A673 (cell line): ENCODE results near the gene FYCO1. TPM values are rescaled to one million over a fixed set of nuclear protein-coding genes. Genes with fewer than 3 reads are reported as not detected.

Experiments used
- BruUV-seq: library from RNA; stranded (reverse); fragments of 400-500 nt; replicated peaks from 2 replicates; lab custom pipeline; 2021; lab: Mats Ljungman, UMichigan
- CTCF ChIA-PET: fragments of 300-600 bp; sonication (Branson Sonifier 250); formaldehyde crosslinking; loops from one replicate; lab custom pipeline; 2022; ENCODE audit warnings: antibody characterized with exemption; lab: Charles Lee
- POLR2A ChIA-PET: fragments of 300-600 bp; sonication (Branson Sonifier 250); formaldehyde crosslinking; loops from one replicate; lab custom pipeline; 2022; ENCODE audit warnings: antibody characterized with exemption; ENCODE audit not compliant: low non-redundant PET; lab: Charles Lee
- DNase-seq: peaks from one replicate; pipeline ENCODE4 v3.0.0-alpha.2; 2015; ENCODE audit warnings: low spot score
- H3K27ac ChIP-seq: fragments of 200-600 bp; sonication (generic); 2 replicates; pipeline ENCODE4 v1.5.1; 2016; ENCODE audit warnings: mixed run types, low read depth, mild to moderate bottlenecking, mixed read lengths, antibody characterized with exemption, low read length; ENCODE audit not compliant: poor library complexity, severe bottlenecking
- H3K27me3 ChIP-seq: fragments of 200-600 bp; sonication (generic); replicated peaks from 2 replicates; pipeline ENCODE4 v1.6.1; 2017; ENCODE audit warnings: mixed run types, low read depth, mild to moderate bottlenecking, mixed read lengths, antibody characterized with exemption, low read length; ENCODE audit not compliant: insufficient read depth, poor library complexity
- H3K36me3 ChIP-seq: fragments of 200-600 bp; sonication (generic); 2 replicates; pipeline ENCODE4 v1.6.1; 2016; ENCODE audit warnings: mixed run types, mild to moderate bottlenecking, mixed read lengths, antibody characterized with exemption, low read length; ENCODE audit not compliant: insufficient read depth, poor library complexity, severe bottlenecking
- H3K4me1 ChIP-seq: fragments of 200-600 bp; sonication (generic); 2 replicates; pipeline ENCODE4 v1.6.1; 2017; ENCODE audit warnings: mixed run types, mild to moderate bottlenecking, mixed read lengths, antibody characterized with exemption, low read length; ENCODE audit not compliant: insufficient read depth, poor library complexity, severe bottlenecking
- H3K4me3 ChIP-seq: fragments of 200-600 bp; sonication (generic); 2 replicates; pipeline ENCODE4 v1.5.1; 2016; ENCODE audit warnings: low read depth, mixed run types, mild to moderate bottlenecking, mixed read lengths, low read length; ENCODE audit not compliant: poor library complexity, severe bottlenecking
- H3K9me3 ChIP-seq: fragments of 200-600 bp; sonication (generic); 2 replicates; pipeline ENCODE4 v1.6.1; 2016; ENCODE audit warnings: mixed run types, low read depth, mild to moderate bottlenecking, mixed read lengths, antibody characterized with exemption, low read length; ENCODE audit not compliant: poor library complexity, severe bottlenecking
- EZH2 ChIP-seq: fragments of 200-600 bp; sonication (generic); IDR thresholded peaks from 2 replicates; pipeline ENCODE4 v1.6.1; 2017; ENCODE audit warnings: borderline replicate concordance, low read depth, mild to moderate bottlenecking, mixed read lengths, antibody characterized with exemption, low read length; ENCODE audit not compliant: poor library complexity, severe bottlenecking
- intact Hi-C: fragments of 100-400 bp; cut with micrococcal nuclease; formaldehyde crosslinking; loops from one replicate; pipeline ENCODE4 v1.10.0; 2022; ENCODE audit not compliant: unreplicated experiment
- total RNA-seq: library from RNA; stranded (reverse); gene quantifications from 2 replicates; pipeline ENCODE4 v1.2.3, GENCODE V29; 2021
- TF ChIP-seq, protein P1 (sequence below): fragments of 300-800, 200-600 bp; sonication (generic); conservative IDR thresholded peaks from 2 replicates; pipeline ENCODE4 v1.5.1; 2017; ENCODE audit warnings: low read depth, mild to moderate bottlenecking, antibody characterized with exemption, low read length, moderate library complexity, mixed read lengths

Gene FYCO1
- total RNA-seq, 1 experiment from 2014 or later: 7.4 TPM

DNA sequence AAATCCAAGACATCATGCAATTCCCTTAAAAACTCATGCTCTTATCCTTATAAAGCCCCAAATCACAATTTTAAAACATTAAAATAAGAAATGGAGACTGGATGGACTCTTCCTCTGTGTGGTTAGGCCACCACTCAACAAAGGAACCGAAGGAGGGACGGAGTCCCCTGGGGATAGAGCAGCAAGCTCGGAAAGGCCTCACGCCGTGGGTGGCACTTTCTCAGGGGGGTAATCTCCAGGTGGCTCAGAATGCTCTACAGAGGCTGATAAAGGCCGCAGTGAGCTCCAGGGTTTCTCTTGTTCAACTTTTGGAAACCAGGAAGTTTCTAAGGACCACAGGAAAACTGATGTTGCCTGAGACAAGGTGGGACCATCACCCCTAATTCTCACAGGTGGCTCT, 86.1 kb downstream of the FYCO1 start:
- BruUV-seq: no TSS peak
- POLR2A ChIA-PET: no interaction called here
- H3K27me3 ChIP-seq: no peaks in the 10 kb centered on the region
- DNase-seq: no peak
- CTCF ChIA-PET: no interaction called here
- no peak for TF ChIP-seq EZH2
- TF ChIP-seq, protein P1, sequence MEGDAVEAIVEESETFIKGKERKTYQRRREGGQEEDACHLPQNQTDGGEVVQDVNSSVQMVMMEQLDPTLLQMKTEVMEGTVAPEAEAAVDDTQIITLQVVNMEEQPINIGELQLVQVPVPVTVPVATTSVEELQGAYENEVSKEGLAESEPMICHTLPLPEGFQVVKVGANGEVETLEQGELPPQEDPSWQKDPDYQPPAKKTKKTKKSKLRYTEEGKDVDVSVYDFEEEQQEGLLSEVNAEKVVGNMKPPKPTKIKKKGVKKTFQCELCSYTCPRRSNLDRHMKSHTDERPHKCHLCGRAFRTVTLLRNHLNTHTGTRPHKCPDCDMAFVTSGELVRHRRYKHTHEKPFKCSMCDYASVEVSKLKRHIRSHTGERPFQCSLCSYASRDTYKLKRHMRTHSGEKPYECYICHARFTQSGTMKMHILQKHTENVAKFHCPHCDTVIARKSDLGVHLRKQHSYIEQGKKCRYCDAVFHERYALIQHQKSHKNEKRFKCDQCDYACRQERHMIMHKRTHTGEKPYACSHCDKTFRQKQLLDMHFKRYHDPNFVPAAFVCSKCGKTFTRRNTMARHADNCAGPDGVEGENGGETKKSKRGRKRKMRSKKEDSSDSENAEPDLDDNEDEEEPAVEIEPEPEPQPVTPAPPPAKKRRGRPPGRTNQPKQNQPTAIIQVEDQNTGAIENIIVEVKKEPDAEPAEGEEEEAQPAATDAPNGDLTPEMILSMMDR: no peak
- no peaks in the 10 kb centered on the region for H3K4me1 ChIP-seq
- intact Hi-C loops: no loop called here
- H3K4me3 ChIP-seq: no peak overlapping the region
- no peak overlapping the region for H3K27ac ChIP-seq
- H3K9me3 ChIP-seq: no peaks in the 10 kb centered on the region
- no peaks in the 10 kb centered on the region for H3K36me3 ChIP-seq

DNA sequence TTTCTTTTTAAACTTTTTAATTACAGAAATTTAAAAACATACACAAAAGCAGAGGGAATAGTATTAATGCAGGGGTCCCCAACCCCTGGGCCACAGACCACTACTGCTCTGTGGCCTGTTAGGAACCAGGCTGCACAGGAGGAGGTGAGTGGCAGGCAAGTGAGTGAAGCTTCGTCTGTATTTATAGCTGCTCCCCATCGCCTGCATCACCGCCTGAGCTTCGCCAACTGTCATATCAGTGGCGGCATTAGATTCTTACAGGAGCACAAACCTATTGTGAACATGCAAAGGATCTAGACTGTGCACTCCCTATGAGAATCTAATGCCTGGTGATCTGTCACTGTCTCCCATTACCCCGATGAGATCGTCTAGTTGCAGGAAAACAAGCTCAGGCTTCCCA, 86.9 kb downstream of the FYCO1 start:
- intact Hi-C loops: no loop called here
- no peaks in the 10 kb centered on the region for H3K27me3 ChIP-seq
- DNase-seq: no peak
- H3K27ac ChIP-seq: no peak overlapping the region
- H3K9me3 ChIP-seq: no peaks in the 10 kb centered on the region
- POLR2A ChIA-PET: no interaction called here
- H3K36me3 ChIP-seq: no peaks in the 10 kb centered on the region
- TF ChIP-seq, protein P1: no peak
- TF ChIP-seq EZH2: no peak
- H3K4me3 ChIP-seq: no peak overlapping the region
- no peaks in the 10 kb centered on the region for H3K4me1 ChIP-seq
- CTCF ChIA-PET: no interaction called here
- no TSS peak for BruUV-seq

DNA sequence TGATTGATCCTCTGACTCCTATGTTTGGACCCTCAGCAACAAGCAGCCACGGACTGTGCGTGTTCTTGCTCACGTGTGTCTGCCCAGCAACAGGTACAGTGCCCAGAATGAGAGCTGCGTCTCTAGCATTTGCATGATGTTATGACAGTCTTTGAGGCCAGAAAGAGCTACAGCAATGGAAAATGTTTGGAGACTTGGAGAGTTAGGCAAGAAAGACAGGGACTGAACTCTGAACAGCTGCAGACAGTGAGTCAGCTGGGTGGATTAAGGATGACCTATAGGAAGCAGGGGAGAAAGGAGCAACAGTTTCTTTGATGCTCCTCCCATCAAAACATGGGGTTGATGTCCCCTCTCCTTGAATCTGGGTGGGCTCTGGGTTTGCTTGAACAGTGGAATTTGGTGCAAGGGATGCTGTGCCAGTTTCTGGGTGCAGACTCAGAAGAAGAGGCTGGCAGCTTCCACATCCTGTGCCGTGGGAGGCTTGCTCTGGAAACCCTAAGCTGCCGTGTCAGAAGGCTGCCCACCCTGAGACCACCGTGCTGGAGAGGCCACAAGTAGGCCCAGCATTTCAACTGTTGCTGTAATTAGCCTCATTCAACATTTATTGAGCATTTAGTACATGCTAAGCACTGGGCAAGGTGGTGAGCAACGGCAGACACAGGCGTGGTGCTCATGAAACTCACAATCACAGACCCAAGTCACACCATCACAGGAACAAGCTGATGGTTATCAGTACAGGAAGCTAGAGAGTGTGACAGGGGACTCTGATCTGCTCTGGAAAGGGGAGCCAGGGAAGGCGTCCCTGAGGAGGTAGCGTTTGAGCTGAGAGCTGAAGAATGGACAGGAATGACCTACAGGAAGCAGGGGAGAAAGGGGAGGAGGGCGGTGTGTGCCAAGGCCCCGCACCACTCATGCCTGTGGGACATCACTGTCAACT, 87.6 kb downstream of the FYCO1 start:
- H3K4me1 ChIP-seq: no peaks in the 10 kb centered on the region
- TF ChIP-seq, protein P1: no peak
- TF ChIP-seq EZH2: no peak
- H3K4me3 ChIP-seq: no peak overlapping the region
- no peaks in the 10 kb centered on the region for H3K27me3 ChIP-seq
- no peak for DNase-seq
- ChIA-PET POLR2A (no interaction called here), CTCF (no interaction called here)
- no peaks in the 10 kb centered on the region for H3K9me3 ChIP-seq
- H3K36me3 ChIP-seq: no peaks in the 10 kb centered on the region
- H3K27ac ChIP-seq: no peak overlapping the region
- intact Hi-C loops: no loop called here
- no TSS peak for BruUV-seq
